Erythroblast (primary cell): ENCODE measurements around the gene RPP25.

Experiments
- GATA1 ChIP-seq: IDR thresholded peaks from 2 replicates; pipeline ENCODE4 v1.6.1; 2011; ENCODE audit warnings: low read depth, mild to moderate bottlenecking, control low read depth, low read length, moderate library complexity
- POLR2A ChIP-seq: IDR thresholded peaks from 2 replicates; pipeline ENCODE4 v1.6.1; 2011; ENCODE audit warnings: mild to moderate bottlenecking, low read length

- TF ChIP-seq POLR2A (no peak), GATA1 (no peak)
Observed at GRCh38 chr15:74907163-74907870, 49.3 kb downstream of the RPP25 start.
